Hepatocyte (in vitro differentiated cells): Measurements from ENCODE around the gene CAV1. TPM values are rescaled to one million over a fixed set of nuclear protein-coding genes. Genes with fewer than 3 reads are reported as not detected.

Experiments used
- DNase-seq: peaks from one replicate; pipeline ENCODE4 v3.0.0-alpha.2; 2016; ENCODE audit warnings: low spot score
- H2AFZ ChIP-seq: fragments of 200-600 bp; sonication (generic); 2 replicates; pipeline ENCODE4 v1.6.0; 2016; ENCODE audit warnings: antibody characterized with exemption, mild to moderate bottlenecking
- H3K27ac ChIP-seq: fragments of 200-600 bp; sonication (generic); 2 replicates; pipeline ENCODE4 v1.5.1; 2016; ENCODE audit warnings: mild to moderate bottlenecking
- H3K27me3 ChIP-seq: fragments of 200-600 bp; sonication (generic); 2 replicates; pipeline ENCODE4 v1.6.1; 2016
- H3K36me3 ChIP-seq: fragments of 200-600 bp; sonication (generic); replicated peaks from 2 replicates; pipeline ENCODE4 v1.5.1; 2016; ENCODE audit warnings: low read depth; ENCODE audit not compliant: insufficient read depth
- H3K4me1 ChIP-seq: fragments of 200-600 bp; sonication (generic); 2 replicates; pipeline ENCODE4 v1.5.1; 2016; ENCODE audit warnings: mild to moderate bottlenecking, moderate library complexity; ENCODE audit not compliant: insufficient read depth
- H3K4me2 ChIP-seq: fragments of 200-600 bp; sonication (generic); 2 replicates; pipeline ENCODE4 v1.6.0; 2016
- H3K4me3 ChIP-seq: fragments of 200-600 bp; sonication (generic); 2 replicates; pipeline ENCODE4 v1.5.1; 2016; ENCODE audit warnings: mild to moderate bottlenecking
- H3K79me2 ChIP-seq: fragments of 200-600 bp; sonication (generic); 2 replicates; pipeline ENCODE4 v1.6.0; 2017; ENCODE audit warnings: mild to moderate bottlenecking
- H3K9me2 ChIP-seq: fragments of 200-600 bp; sonication (generic); replicated peaks from 2 replicates; pipeline ENCODE4 v1.6.0; 2017; ENCODE audit warnings: mild to moderate bottlenecking; ENCODE audit not compliant: insufficient read depth
- H3K9me3 ChIP-seq: fragments of 200-600 bp; sonication (generic); 2 replicates; pipeline ENCODE4 v1.5.1; 2016; ENCODE audit warnings: low read depth, mild to moderate bottlenecking
- H4K20me1 ChIP-seq: fragments of 200-600 bp; sonication (generic); 2 replicates; pipeline ENCODE4 v1.6.0; 2016; ENCODE audit warnings: mild to moderate bottlenecking; ENCODE audit not compliant: insufficient read depth, poor library complexity, severe bottlenecking
- EZH2 ChIP-seq: fragments of 200-600 bp; sonication (generic); IDR thresholded peaks from 2 replicates; pipeline ENCODE4 v1.6.1; 2016; ENCODE audit warnings: antibody characterized with exemption, mild to moderate bottlenecking, borderline replicate concordance
- EZH2phosphoT487 ChIP-seq: fragments of 200-600 bp; sonication (generic); IDR thresholded peaks from one replicate; pipeline ENCODE4 v1.6.1; 2018; ENCODE audit warnings: antibody characterized with exemption, mild to moderate bottlenecking, low read depth, moderate library complexity; ENCODE audit not compliant: unreplicated experiment, severe bottlenecking
- WGBS: methylation state at CpG from one replicate; pipeline ENCODE4 v1.1.6; 2016; ENCODE audit warnings: low lambda C conversion rate; ENCODE audit errors: missing lambda C conversion rate; 5-methylcytosine and 5-hydroxymethylcytosine counted together
- polyA plus RNA-seq: library from polyadenylated mRNA; unstranded; fragments of >200 nt; fragmentation: Nextera tagmentation; extraction: Ambion mirVana; gene quantifications from 2 replicates; pipeline ENCODE4 v1.2.1, GENCODE V29; 2016
- total RNA-seq: library from RNA; depleted of rRNA; stranded (reverse); fragments of >200 nt; gene quantifications from 2 replicates; pipeline ENCODE4 v1.2.3, GENCODE V29; 2014
- TF ChIP-seq, protein P1 (sequence below): fragments of 200-600 bp; sonication (generic); IDR thresholded peaks from 2 replicates; pipeline ENCODE4 v1.5.1; 2016; ENCODE audit warnings: antibody characterized with exemption, mild to moderate bottlenecking; ENCODE audit not compliant: poor library complexity

The CAV1 gene
- total and polyA plus RNA-seq, 2 experiments from 2014 or later, result 36.0 to 43.3 TPM

DNA sequence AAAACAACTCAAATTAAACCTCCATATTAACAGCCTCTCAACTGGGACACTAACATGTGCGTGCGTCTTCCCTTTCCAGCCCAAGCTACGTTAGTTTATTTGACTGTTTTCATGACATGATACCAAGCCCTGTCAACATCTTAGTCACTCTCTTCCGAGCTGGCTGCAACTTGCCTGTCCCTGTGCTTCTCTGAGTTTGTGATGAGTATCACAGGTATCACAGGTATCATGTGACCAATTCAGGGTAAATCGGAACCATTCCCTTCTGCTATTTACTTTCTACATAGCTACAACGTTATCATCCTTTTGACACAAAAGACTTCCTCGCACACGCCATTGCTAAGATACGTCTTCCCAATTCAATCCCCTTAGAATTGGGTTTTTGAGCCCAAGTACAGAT, 70.2 kb downstream of the CAV1 start:
- H3K4me3 ChIP-seq, result no peak overlapping the region
- H3K4me1 ChIP-seq, result peaks cover 22% of the 10 kb centered on the region
- no peaks in the 10 kb centered on the region for H3K9me3 ChIP-seq
- H3K36me3 ChIP-seq, result no peaks in the 10 kb centered on the region
- no peaks in the 10 kb centered on the region for H3K9me2 ChIP-seq
- no peak overlapping the region for H3K27ac ChIP-seq
- no peak for DNase-seq
- H4K20me1 ChIP-seq, result no peaks in the 10 kb centered on the region
- H3K79me2 ChIP-seq, result no peaks in the 10 kb centered on the region
- no peak overlapping the region for H2AFZ ChIP-seq
- WGBS, result 96% methylated on average over 9 of the region's 9 CpGs
- TF ChIP-seq EZH2phosphoT487 (no peak), EZH2 (no peak)
- TF ChIP-seq, protein P1, sequence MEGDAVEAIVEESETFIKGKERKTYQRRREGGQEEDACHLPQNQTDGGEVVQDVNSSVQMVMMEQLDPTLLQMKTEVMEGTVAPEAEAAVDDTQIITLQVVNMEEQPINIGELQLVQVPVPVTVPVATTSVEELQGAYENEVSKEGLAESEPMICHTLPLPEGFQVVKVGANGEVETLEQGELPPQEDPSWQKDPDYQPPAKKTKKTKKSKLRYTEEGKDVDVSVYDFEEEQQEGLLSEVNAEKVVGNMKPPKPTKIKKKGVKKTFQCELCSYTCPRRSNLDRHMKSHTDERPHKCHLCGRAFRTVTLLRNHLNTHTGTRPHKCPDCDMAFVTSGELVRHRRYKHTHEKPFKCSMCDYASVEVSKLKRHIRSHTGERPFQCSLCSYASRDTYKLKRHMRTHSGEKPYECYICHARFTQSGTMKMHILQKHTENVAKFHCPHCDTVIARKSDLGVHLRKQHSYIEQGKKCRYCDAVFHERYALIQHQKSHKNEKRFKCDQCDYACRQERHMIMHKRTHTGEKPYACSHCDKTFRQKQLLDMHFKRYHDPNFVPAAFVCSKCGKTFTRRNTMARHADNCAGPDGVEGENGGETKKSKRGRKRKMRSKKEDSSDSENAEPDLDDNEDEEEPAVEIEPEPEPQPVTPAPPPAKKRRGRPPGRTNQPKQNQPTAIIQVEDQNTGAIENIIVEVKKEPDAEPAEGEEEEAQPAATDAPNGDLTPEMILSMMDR, result no peak
- H3K4me2 ChIP-seq, result no peak overlapping the region
- no peaks in the 10 kb centered on the region for H3K27me3 ChIP-seq

DNA sequence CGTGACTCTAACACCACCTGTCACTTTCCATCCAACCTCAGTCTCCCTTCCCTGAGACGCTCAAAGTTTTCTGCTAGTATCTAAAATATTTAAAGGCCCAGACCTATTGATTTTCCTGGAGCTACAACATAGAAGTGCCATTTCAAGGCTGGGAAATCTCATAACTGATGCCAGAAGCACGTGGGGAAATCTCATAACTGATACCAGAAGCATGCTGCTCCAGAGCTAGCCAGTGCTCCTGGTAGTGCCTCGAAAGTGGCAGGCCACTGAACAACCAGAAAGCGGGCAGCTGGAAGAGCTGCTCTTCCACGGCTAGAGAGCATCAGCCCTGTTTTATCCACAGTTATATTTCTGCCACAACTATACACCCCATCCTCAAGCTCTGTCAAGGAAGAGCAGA, 72.5 kb downstream of the CAV1 start:
- TF ChIP-seq, protein P1, result no peak
- TF ChIP-seq EZH2, result no peak
- no peak for TF ChIP-seq EZH2phosphoT487
- peaks cover 24% of the 10 kb centered on the region for H3K4me1 ChIP-seq
- no peak overlapping the region for H3K4me2 ChIP-seq
- 91% methylated on average over 6 of the region's 6 CpGs for WGBS
- DNase-seq, result no peak
- H3K9me3 ChIP-seq, result no peaks in the 10 kb centered on the region
- no peaks in the 10 kb centered on the region for H3K79me2 ChIP-seq
- H3K27ac ChIP-seq, result no peak overlapping the region
- H3K4me3 ChIP-seq, result no peak overlapping the region
- no peak overlapping the region for H2AFZ ChIP-seq
- H3K27me3 ChIP-seq, result no peaks in the 10 kb centered on the region
- no peaks in the 10 kb centered on the region for H3K36me3 ChIP-seq
- H3K9me2 ChIP-seq, result no peaks in the 10 kb centered on the region
- no peaks in the 10 kb centered on the region for H4K20me1 ChIP-seq

DNA sequence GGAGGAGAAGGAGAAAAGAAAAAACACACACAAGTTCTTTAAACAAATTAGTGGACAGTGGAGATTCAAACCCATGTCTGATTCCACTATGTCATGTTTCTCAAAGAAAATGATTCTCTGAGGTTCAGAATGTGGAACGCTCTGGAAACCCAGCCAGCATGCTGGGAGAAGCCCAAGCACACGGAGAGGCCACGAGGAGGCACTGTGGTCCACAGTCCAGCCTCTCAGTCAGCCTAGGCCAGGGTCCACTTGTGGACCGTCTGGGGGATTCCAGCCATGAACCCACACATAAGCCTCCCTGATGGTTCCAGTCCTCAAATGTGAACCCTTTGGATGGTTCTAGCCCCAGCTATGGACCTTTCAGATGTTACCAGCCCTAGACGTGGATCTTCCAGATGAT, 73.4 kb downstream of the CAV1 start:
- no peaks in the 10 kb centered on the region for H4K20me1 ChIP-seq
- DNase-seq, result no peak
- no peaks in the 10 kb centered on the region for H3K9me2 ChIP-seq
- no peak overlapping the region for H3K27ac ChIP-seq
- no peaks in the 10 kb centered on the region for H3K9me3 ChIP-seq
- H3K4me3 ChIP-seq, result no peak overlapping the region
- WGBS, result 76% methylated on average over 5 of the region's 5 CpGs
- peaks cover 15% of the 10 kb centered on the region for H3K4me1 ChIP-seq
- no peaks in the 10 kb centered on the region for H3K27me3 ChIP-seq
- no peak for TF ChIP-seq EZH2
- no peak for TF ChIP-seq EZH2phosphoT487
- TF ChIP-seq, protein P1, result peak; percentile 10
- H2AFZ ChIP-seq, result no peak overlapping the region
- H3K79me2 ChIP-seq, result no peaks in the 10 kb centered on the region
- no peak overlapping the region for H3K4me2 ChIP-seq
- H3K36me3 ChIP-seq, result no peaks in the 10 kb centered on the region

DNA sequence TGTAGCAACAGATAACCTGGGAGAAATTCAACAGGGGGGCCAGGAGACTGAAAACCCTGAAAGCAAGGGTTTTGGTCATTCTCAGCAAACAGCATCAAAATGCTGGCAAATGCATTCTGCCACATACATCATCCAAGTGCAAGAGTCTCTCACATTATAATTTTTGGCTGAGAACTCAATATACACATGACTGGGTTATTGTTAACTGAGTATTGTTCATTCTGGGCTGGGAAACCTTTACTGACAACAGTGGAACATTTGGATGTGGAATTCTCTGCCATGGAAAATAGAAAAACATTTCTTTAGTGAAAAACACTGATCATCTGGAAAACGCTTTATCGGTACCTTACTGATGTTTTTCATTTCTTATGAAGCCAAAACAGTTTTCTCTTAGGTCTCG, 74.0 kb downstream of the CAV1 start:
- Histone ChIP-seq H3K9me2 (no peaks in the 10 kb centered on the region), H3K36me3 (no peaks in the 10 kb centered on the region), H3K27me3 (no peaks in the 10 kb centered on the region), H3K4me1 (peaks cover 9% of the 10 kb centered on the region), H3K27ac (no peak overlapping the region), H2AFZ (no peak overlapping the region), H3K9me3 (no peaks in the 10 kb centered on the region), H3K79me2 (no peaks in the 10 kb centered on the region), H3K4me3 (no peak overlapping the region), H4K20me1 (no peaks in the 10 kb centered on the region), H3K4me2 (no peak overlapping the region)
- 96% methylated on average over 3 of the region's 3 CpGs for WGBS
- no peak for DNase-seq
- TF ChIP-seq EZH2phosphoT487 (no peak), EZH2 (no peak)
- TF ChIP-seq, protein P1, result no peak
